DMS114 treated with DMSO at 0.1 percent for 48 hours (cell line): ENCODE data around the gene DHRS13.
"Not testable (repeated sequence)": the region's sequence is repeated elsewhere in the genome, so short reads cannot be mapped to it uniquely, and the experiment has no call there.

Source experiments
- DNase-seq: peaks from one replicate; lab custom pipeline; 2025; ENCODE audit not compliant: unreplicated experiment; lab: John Stamatoyannopoulos, UW

The DHRS13 gene

DNA sequence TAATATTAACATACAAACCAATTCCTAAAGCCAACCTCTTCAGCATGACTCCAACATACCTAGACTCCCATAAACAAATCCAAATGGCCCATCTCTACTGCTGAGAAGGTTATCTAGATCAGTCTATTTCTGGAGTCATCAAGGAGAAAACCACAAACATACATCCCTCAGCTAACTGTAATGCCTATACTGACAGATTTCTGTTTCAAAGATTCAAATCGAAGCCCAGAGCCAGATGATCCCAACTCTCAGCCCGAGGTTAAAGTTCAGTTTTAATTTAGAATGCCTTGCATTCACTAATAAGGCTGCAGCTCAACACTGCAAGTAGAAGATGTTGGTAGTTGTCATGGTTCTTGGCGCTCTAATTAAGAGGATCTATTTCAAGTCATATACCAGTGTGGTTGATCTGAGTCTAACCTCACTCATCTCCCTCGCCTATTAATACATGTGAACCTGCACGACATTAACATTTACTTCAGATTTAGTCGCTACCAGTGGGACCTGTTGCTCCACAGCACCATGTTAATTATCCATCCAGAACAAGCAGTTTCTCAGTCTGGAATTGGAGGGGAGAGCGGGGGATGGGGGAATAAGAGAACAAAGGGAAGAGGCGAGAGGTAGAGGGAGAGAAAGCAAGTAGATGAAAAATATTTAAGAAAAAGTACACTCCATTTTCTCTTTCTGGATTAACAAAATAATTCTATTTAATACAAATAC is 33.0 kb upstream of the DHRS13 start:
- no peak for DNase-seq

DNA sequence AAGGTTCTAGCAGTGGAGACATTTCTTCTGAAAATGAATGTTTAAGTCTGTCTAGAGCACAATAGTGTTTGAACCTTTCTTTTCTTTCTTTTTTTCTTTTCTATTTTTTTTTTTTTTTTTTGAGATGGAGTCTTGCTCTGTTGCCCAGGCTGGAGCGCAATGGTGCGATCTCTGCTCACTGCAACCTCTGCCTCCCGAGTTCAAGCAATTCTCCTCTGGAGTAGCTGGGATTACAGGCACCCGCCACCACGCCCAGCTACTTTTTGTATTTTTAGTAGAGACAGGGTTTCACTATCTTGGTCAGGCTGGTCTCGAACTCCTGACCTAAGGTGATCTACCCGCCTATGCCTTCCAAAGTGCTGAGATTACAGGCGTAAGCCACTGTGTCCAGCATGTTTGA is 31.6 kb upstream of the DHRS13 start:
- DNase-seq, result not testable (repeated sequence)

DNA sequence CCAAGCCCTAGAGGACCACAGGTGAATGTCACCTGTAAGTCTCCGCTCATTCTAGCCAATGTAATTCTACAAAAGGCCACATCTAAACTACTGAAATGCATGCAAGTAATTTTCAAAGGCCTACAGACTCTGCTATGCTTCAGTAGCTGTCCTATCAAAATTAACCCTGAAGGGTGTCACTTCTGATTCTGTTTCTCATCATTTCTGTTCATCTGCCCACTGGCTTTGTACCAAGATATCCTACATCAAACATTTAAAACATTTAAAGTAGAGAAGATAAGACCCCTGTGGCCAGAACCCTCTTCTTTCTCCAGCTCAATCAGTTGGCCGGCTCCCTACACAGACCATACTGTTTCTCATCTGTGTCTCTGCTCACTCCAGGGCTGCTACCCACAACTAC is 26.9 kb upstream of the DHRS13 start:
- DNase-seq, result no peak

DNA sequence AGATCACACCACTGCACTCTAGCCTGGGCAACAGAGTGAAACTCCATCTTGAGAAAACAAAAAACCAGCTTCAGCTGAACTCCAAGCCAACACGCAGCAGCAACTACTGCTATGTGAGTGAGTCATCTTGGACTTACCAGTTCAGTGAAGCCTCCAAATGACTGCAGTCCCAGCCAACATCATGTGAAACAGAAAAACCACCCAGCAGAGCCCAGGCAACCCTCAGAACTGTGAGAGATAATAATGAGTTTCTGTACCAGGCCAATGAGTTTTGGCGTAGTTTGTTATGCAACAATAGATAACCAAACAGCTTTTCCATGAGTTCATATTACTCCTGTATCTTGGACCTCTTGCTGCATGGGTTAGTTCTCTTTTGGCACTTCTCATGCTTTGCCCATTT is 25.2 kb upstream of the DHRS13 start:
- no peak for DNase-seq

DNA sequence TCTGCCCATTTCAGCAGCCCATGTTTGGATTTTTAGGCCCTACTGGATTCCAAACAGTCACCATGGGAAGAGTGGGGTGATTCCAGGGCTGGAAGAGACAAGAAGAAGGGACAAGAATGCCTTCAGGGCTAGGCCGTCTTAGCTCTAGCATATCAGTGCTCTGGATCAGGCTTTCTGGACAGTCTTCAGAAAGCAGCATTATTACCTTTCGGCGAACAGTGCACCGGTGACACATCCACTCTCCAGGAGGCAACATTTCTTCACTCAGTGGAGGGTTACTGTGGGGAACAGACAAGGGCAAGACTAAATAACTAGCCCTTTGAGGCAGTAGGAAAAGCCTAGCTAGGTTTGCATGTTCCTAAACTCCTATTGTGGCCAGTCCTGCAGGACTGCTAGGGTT is 23.9 kb upstream of the DHRS13 start:
- no peak for DNase-seq

DNA sequence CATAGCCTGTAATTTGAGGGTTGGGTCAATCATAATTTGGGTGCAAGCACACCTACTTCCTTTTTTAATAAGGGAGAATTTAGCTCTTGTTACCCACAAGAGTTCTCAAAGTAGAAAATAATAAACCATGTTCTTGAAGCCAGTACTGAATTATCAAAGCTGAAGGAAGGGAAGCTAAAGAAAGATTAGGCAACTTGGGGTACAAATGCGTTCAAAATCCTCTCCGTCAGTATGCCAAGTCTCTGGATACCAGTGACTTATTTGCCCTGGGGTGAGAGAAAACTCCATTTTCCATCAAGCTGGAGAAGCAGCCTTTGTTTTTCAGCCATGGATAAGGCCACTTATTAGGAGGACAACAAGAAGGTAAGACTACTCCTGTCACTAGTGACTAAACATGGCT is 23.5 kb upstream of the DHRS13 start:
- no peak for DNase-seq

DNA sequence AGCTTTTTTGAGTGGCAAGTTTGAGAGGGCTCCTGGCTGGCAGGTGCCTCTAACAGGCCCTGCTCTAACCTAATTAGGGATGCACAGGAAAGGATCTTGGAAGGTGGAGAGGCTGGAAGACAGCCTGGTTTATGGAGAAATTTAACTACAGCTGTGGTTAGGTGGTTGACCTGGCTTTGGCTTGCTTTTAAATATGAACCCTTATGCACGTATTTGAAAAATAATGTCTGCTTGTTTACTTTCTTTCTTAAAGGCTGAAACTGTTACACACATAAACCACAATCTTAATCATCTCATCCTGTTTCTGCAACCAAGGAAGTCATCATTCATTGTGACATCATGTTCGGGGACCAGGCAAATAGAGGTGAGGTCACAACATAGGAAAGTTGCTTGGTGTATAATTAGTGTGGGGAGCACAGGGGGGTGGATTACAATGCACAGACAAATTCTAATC is 23.1 kb upstream of the DHRS13 start:
- no peak for DNase-seq

DNA sequence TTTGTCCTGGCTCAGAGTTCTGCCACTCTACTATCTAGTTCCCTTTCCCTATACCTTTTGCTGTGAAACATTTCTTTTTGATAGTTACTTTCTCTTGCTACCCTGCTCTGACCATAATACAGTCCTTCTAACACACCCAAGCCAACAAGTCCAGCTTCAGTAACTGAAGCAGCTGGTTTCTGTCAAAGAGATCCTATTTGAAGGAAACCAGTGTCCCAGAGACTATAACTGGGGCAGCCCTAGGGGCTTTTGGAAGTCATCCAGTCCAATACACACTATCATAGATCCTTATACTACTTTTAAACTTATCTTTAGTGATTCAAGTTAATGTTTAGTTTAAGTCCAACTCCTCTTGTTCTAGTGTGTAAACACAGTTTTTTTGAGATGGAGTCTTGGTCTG is 17.3 kb upstream of the DHRS13 start:
- no peak for DNase-seq

DNA sequence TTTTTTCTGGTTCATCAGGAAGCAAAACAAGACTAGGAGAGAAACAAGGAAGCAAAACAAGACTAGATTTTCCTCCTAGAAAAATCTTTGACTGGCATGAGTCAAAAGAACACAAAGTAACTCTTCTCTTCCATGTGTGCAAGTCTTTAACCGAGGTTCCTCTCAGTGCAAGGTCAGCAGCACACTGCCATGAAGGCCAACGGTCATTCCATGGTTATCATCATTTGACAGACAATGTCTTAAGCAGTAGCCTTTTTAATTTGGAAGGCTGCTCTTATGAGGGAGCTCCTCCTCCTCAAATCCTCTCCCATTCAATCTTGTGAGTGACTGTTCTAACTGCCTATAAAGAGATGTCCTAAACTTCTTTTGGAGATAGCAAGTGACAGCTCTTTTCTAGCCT is 15.4 kb upstream of the DHRS13 start:
- no peak for DNase-seq

DNA sequence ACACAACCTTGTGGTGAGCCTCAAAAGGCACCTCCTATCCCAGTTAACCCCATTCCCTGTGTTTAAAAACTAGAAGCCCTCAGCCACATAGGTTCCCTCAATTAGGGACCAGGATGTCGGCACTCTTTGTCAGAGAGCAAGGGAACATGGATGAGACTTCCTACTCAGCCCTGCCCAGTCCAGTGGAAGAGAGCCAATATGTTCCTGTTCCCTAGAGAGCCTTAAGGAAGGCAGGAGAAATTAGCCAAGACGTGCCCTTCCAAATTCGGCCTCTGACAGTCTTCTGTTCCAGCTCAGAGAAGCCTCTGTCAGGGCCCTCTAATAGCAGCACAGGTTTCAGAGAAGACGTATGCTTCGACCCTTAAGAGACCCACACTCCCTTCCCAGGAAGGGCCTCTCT is 14.6 kb upstream of the DHRS13 start:
- no peak for DNase-seq

DNA sequence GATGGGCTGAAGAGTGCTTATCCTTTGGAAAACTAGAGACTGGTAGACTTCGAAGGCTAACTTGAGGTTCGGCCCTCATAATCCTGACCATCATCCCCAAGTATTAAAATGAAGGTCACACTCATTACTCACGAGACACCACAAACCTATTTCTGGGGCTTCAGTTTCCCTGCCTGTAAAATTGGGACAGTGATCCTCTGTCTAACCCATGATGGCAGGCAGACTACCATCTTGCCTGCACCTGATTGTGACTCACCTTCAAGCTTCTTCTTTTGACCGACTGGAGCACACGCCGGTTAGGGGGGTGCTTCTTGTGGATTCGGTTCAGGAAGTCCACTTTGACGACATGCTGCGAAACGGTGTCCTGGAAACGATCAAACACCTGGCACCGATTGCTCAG is 14.2 kb upstream of the DHRS13 start:
- DNase-seq, result no peak

DNA sequence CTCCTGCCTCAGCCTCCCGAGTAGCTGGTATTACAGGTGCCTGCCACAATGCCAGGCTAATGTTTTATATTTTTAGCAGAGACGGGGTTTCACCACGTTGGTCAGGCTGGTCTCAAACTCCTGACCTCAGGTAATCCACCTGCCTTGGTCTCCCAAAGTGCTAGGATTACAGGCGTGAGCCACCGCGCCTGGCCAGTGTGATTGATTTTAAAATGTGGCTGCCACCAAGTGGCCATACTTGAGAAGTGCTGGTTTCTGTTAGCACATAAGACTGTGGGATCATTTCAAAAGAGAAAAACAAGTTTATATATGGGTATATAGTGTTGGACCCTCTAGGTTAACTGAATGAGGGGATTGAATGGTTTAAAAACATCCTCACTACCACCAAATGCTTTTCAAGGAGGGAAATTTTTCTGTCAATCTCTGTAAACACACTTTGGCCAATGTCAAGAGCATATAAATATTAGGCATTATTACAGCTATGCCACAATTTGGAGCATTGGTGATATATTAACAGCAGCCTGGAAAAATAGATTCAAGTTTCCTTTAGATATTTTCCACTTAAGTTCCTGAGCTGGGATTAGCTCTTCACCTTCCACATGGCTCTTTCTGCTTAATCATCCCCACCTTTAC is 13.5 kb upstream of the DHRS13 start:
- peak; percentile 16 for DNase-seq

DNA sequence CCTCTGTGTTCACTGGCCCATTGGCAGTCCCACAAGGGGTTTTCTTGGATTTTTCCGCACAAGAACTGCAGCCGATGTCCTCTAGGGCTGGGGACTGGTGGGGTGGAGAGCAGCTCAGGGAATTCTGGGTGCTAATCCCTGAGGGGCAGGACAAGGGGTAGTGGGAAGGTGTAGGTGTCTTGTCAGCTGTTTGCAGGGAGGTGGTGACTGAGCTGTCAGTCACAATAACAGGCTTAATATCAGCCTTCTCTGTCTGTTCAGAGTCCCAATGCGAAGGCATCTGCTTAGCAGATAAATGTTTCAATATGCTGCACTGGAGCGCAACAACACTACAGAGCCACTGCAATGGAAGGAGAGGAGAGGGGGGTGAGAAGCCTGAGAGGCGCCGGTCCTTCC is 10.1 kb upstream of the DHRS13 start:
- no peak for DNase-seq

DNA sequence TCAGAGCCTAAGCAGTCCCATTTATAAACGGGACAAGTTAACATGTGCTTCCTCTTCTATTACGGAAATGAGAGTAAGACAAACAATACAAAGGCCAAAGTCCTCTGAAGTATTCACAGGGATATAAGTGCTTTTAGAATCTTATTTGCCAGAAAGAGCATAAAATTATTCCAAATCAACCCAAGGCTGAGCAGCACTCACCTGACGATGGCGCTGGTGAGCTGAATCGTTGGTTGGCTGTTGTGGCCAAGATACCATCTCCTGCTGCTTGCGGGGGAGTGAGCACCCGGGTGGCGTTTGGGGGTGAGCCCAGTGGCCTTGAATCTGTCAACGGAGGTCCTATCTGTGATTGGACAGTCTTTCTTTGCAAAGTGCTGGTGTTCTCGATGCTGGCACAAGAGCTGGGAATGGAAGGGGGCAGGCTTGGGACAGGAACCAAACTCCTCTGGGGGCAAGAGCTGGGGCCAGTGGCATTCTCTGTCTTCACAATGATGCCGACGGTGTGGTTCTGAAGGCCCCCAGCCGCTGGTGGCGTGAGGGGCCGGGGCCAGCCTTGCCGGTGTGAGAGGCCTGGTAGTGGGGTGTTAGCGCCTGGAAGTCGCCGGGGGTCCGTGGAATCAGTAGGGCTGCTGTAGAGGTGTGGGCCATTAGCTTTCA is 9.5 kb upstream of the DHRS13 start:
- no peak for DNase-seq

DNA sequence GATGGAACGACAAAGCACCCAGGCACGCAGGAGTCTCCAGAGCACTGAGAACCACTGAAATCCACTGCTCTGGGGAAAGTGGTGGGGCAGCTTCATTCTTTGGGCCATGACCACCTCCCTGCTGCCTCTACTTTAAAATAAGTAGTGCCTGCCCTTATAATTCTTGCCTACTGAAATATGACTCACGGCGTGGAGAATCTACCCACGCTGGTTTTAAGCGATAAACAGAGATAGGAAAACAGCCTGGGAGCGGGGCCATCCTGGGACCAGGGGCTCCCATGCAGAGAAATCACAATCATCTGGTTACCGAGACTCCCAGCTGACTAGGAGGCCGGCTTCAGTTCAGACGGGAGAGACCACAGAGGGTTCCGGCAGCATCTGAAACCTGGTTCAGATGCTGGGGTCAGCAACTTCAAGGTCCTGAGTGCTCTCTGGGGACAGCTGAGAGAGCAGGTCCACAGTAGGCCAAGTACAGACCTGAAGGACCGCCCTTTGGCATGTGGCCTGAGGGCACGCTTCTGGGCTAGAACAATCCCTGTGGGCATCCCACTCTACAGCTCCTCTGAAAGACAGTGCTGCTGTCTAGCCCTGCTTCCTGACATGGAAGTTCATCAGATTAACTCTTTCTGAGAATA is 8.6 kb upstream of the DHRS13 start:
- no peak for DNase-seq

DNA sequence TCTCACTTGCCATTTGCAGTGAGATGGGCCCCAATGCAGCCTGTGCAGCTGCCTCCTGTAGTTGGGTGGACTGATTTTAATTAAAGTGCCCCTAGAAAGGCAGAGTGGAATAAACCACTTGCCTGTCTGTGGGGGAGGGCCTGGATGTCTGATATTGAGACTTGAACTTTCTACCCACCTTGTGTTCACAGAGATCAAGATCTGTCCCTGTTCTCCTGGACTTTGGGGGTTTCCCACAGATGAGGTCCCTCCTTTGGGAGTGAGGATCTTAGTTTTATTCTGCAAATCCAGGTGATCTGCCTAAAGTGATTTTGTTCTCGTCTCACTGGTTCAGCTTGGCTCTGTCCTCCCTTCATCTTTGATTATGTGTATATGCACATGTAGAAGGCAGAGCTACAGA is 7.7 kb upstream of the DHRS13 start:
- no peak for DNase-seq

DNA sequence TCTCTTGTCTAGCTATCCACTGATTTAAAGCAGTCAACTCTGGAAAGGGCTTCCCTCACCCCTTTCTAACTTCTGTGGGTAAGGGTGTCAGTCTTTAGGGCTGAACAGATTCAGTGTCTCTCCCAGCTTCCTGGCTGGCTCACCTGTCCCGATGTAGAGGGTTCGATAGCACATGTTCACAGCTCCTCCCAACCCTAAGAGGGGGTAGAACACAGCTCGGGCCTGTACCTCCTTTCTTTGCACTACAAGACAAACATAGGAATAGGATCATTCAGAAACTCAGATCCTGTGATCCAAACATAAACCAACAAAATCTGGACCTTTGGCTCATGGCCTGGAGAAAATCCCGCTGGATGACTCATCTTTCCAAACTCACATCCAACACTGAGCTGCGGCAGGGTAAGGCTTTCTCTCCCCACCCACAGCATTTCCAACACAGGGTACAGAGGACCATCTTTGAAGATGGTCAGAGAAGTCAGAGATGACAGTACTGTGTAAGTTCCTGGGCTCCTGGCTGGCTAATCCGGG is 5.8 kb upstream of the DHRS13 start:
- no peak for DNase-seq

DNA sequence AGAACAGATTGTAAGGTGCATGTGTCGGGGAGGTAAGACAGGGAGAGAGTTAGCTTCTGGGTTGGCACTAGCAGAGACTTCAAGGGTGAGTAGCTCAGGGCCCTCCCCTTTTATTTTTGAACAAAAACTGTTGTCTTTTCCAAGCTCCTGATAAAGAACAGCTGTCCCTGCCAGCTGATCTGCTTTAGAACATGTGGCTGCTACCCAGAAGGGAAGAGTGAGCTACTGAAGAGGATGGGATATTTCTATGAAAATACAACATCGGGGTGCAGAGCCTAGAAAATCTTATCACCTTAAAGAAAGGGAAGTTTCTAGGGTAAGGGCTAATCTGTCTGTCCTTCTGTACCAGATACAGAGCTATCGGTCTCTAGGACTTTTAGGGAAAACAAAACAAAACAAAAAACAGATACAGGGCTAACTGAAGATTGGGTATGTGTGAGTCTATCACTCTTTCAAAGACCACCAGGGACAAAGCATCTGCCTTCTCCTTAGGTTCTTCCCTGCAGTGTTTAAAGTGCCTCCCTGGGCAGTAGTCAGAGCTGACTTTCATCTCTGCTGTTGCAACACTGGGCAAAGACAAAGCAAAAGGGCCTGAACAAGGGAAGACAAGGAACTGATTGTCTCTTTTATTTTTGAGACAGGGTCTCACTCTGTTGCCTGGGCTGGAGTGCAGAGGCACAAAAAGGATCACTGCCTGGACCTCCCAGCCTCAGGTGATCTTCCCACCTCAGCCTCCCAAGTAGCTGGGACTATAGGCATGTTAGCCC is 5.0 kb upstream of the DHRS13 start:
- DNase-seq, result no peak

DNA sequence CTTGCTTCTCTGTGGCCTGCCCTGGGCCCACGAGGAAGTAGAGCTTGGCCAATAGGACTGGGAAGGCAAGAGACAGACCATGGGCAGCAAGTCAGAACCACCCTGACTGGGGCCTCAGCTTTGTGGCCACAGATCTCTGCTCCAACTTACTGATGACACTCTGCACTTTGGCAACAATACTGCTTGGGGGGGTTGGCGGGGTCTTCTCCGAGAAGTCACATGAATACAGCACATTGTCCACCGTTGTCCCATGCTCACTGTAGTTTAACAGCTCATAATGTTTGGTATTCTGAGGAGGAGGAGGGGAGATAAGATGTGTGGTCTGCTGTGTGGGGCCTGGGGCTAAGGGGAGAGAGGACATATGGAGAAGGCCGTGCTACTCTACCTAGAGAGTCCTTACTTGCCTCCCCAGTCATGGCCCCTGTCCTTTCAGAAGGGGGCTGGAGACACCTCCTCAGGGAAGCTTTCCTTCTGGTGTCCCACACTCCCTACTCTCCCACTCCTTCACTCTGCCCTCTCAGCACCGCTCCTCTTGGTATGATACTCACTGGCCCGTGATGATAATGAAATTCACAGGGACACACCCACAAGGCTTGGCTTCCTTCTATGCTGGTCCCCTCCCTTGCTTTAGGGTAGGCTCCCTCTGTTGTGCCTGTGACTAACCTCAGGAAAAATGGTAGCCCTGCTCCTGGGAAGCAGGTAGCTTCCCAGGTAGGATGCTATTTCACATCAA is 4.0 kb upstream of the DHRS13 start:
- no peak for DNase-seq

DNA sequence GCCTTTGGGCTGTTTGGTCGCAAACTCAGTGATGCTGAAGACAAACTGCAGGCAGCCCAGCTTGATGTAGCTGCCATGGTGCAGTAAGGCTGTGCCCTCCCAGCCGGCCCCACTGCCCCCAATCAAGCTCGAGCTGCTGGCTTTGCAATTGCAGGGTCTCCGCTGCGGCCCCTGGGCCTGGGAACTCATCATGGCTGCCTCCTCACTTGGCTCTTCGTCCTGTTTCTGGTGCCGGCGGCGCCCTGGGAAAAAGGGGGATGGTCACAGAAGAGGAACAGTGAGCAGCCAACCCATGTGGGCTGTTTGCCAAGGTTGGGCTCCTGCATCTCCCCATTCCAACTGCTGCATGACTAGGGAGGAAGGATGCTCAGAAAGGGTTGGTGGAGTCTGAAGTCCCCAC is 3.4 kb upstream of the DHRS13 start:
- DNase-seq, result no peak
